Left lung (tissue), 10 donors: ENCODE measurements around the gene JCAD. TPM values are rescaled to one million over a fixed set of nuclear protein-coding genes. Genes with fewer than 3 reads are reported as not detected.

ENCODE experiments used
- ATAC-seq: fragments of 200-7000 bp; cut with Tn5 transposase; one replicate; pipeline ENCODE4 v1.9.1; 2020; ENCODE audit warnings: moderate library complexity
- DNase-seq, 4 donors: peaks; one replicate each; pipeline ENCODE4 v3.0.0-alpha.2; 2013 to 2020
- H3K27ac ChIP-seq, 2 donors: fragments of 200-600 bp; sonication (generic) in 1 of 2; one replicate each; pipeline versions ENCODE4 v1.5.0 to v1.8.0; 2020 to 2021
- H3K27me3 ChIP-seq, 2 donors: fragments of 200-600 bp; sonication (generic) in 1 of 2; one replicate each; pipeline versions ENCODE4 v1.5.0 to v1.8.0; 2020 to 2021
- H3K36me3 ChIP-seq, 2 donors: fragments of 200-600 bp; sonication (generic) in 1 of 2; one replicate each; pipeline versions ENCODE4 v1.5.0 to v1.8.0; 2020 to 2021
- H3K4me1 ChIP-seq, 2 donors: fragments of 200-600 bp; one replicate each; pipeline ENCODE4 v1.8.0; 2021
- H3K4me3 ChIP-seq, 2 donors: fragments of 200-600 bp; sonication (generic) in 1 of 2; one replicate each; pipeline versions ENCODE4 v1.5.0 to v1.8.0; 2020 to 2021; ENCODE audit warnings: mild to moderate bottlenecking in 1 of 2
- H3K9me3 ChIP-seq, 2 donors: fragments of 200-600 bp; sonication (generic) in 1 of 2; one replicate each; pipeline versions ENCODE4 v1.5.0 to v1.8.0; 2020 to 2021
- CTCF ChIP-seq, 2 donors: fragments of 200-600 bp; sonication (generic) in 1 of 2; IDR thresholded peaks; one replicate each; pipeline versions ENCODE4 v1.5.0 to v1.8.0; 2021; ENCODE audit warnings: antibody characterized with exemption in 2 of 2
- intact Hi-C, 2 donors: fragments of 100-400 bp; cut with DNase I; formaldehyde crosslinking; loops; one replicate each; pipeline versions ENCODE4 v1.11.2 to v1.14.2; 2022
- polyA plus RNA-seq, 6 donors: library from polyadenylated mRNA; unstranded; fragments of 120-200 nt; gene quantifications; one replicate each; pipeline ENCODE4 v1.2.1, GENCODE V29; 2013; ENCODE audit not compliant: insufficient read length in 6 of 6
- total RNA-seq, 2 donors: library from RNA; stranded (reverse); fragmentation: NEBNext Ultra II Directional; extraction: Animal tissue kit (Norgen Biotek cat#: 25700); gene quantifications; one replicate each; pipeline ENCODE4 v1.2.1, GENCODE V29; 2021
- donor health status: DM: no; HTN: yes; CAD: no.
- donor health status: DM: no; HTN: no; CAD: no.

Gene JCAD
- total and polyA plus RNA-seq, 8 donors: 28.7 to 88.4 (median 71.0) TPM

GRCh38 chr10:29994811-29995210, 64.6 kb downstream of the JCAD start:
- Histone ChIP-seq H3K4me3 (no peak overlapping the region), H3K27ac (no peak overlapping the region), H3K9me3 (no peaks in the 10 kb centered on the region), H3K36me3 (no peaks in the 10 kb centered on the region), H3K4me1 (peaks cover 4 to 13% of the 10 kb centered on the region in 2 donors), H3K27me3 (no peaks in the 10 kb centered on the region)
- TF ChIP-seq CTCF (IDR thresholded peaks at IDR 0.05): no peak
- intact Hi-C loops: loop anchor here in 1 of 2 donors (10.0 kb wide), 1 partner anchor 390 kb away; no protein-coding TSS in a partner anchor
- DNase-seq (no peak), ATAC-seq (no peak)

- peak; percentile 40 for ATAC-seq
- Histone ChIP-seq H3K36me3 (no peaks in the 10 kb centered on the region), H3K27ac (peak overlapping the region in 1 of 2 donors; percentile 42), H3K4me3 (no peak overlapping the region), H3K27me3 (no peaks in the 10 kb centered on the region), H3K9me3 (no peaks in the 10 kb centered on the region), H3K4me1 (peaks cover 3% of the 10 kb centered on the region in 2 donors)
- intact Hi-C loops: loop anchor here in 1 of 2 donors (10.0 kb wide), 1 partner anchor 391 kb away; no protein-coding TSS in a partner anchor
- TF ChIP-seq CTCF (IDR thresholded peaks at IDR 0.05): no peak
- DNase-seq: peak in 2 of 4 donors; percentile 49 to 60
Observed at GRCh38 chr10:29993319-29993915, 66.0 kb downstream of the JCAD start.

- no peaks in the 10 kb centered on the region for H3K36me3 ChIP-seq
- H3K4me3 ChIP-seq: no peak overlapping the region
- H3K4me1 ChIP-seq: peaks cover 0 to 3% of the 10 kb centered on the region in 2 donors
- peak overlapping the region in 1 of 2 donors; percentile 13 for H3K27ac ChIP-seq
- DNase-seq: no peak
- no peaks in the 10 kb centered on the region for H3K9me3 ChIP-seq
- ATAC-seq: no peak
- intact Hi-C loops: loop anchor here in 1 of 2 donors (10.0 kb wide), 1 partner anchor 392 kb away; no protein-coding TSS in a partner anchor
- no peaks in the 10 kb centered on the region for H3K27me3 ChIP-seq
- no peak for TF ChIP-seq CTCF (IDR thresholded peaks at IDR 0.05)
Observed at GRCh38 chr10:29992914-29993313, 66.5 kb downstream of the JCAD start.

- no peak for DNase-seq
- peaks cover 0 to 3% of the 10 kb centered on the region in 2 donors for H3K4me1 ChIP-seq
- ATAC-seq: no peak
- no peaks in the 10 kb centered on the region for H3K27me3 ChIP-seq
- no peak overlapping the region for H3K27ac ChIP-seq
- no peaks in the 10 kb centered on the region for H3K36me3 ChIP-seq
- intact Hi-C loops: loop anchor here in 1 of 2 donors (10.0 kb wide), 1 partner anchor 393 kb away; no protein-coding TSS in a partner anchor
- no peaks in the 10 kb centered on the region for H3K9me3 ChIP-seq
- no peak for TF ChIP-seq CTCF (IDR thresholded peaks at IDR 0.05)
- no peak overlapping the region for H3K4me3 ChIP-seq
Observed at GRCh38 chr10:29991382-29991781, 68.0 kb downstream of the JCAD start.

- DNase-seq: no peak
- TF ChIP-seq CTCF (IDR thresholded peaks at IDR 0.05): no peak
- no peak for ATAC-seq
- no peaks in the 10 kb centered on the region for H3K4me1 ChIP-seq
- intact Hi-C loops: no loop called here
- H3K36me3 ChIP-seq: no peaks in the 10 kb centered on the region
- peak overlapping the region in 1 of 2 donors; percentile 1 for H3K27ac ChIP-seq
- no peak overlapping the region for H3K4me3 ChIP-seq
- H3K27me3 ChIP-seq: no peaks in the 10 kb centered on the region
- H3K9me3 ChIP-seq: peaks cover 0 to 8% of the 10 kb centered on the region in 2 donors
Observed at GRCh38 chr10:29987471-29987870, 71.9 kb downstream of the JCAD start.
